GM12891 (cell line): ENCODE results near the gene EMC6.
"Not testable (repeated sequence)": the region's sequence is repeated elsewhere in the genome, so short reads cannot be mapped to it uniquely, and the experiment has no call there.

Experiments used
- DNase-seq: peaks from one replicate; pipeline ENCODE4 v3.0.0; 2011; ENCODE audit warnings: low spot score; ENCODE audit not compliant: insufficient read length
- FAIRE-seq: peaks from 2 replicates; lab custom pipeline; 2011; peaks lifted over from hg19 to GRCh38; lab: Jason Lieb, UNC
- PAX5 ChIP-seq: IDR thresholded peaks from 2 replicates; pipeline ENCODE4 v1.6.1; 2011; ENCODE audit warnings: low read length, moderate library complexity, mild to moderate bottlenecking; ENCODE audit not compliant: insufficient read depth, severe bottlenecking
- POLR2A ChIP-seq: IDR thresholded peaks from 2 replicates; pipeline ENCODE4 v1.6.1; 2011; ENCODE audit warnings: low read depth, low read length, control low read depth
- POLR2AphosphoS5 ChIP-seq: IDR thresholded peaks from 2 replicates; pipeline ENCODE4 v1.6.1; 2011; ENCODE audit warnings: low read depth, low read length, control low read depth
- POU2F2 ChIP-seq: IDR thresholded peaks from 2 replicates; pipeline ENCODE4 v1.6.1; 2011; ENCODE audit warnings: low read depth, mild to moderate bottlenecking, control low read depth, low read length, moderate library complexity
- SPI1 ChIP-seq: IDR thresholded peaks from 2 replicates; pipeline ENCODE4 v1.6.1; 2011; ENCODE audit warnings: low read depth, low read length, control low read depth
- TAF1 ChIP-seq: IDR thresholded peaks from 2 replicates; pipeline ENCODE4 v1.6.1; 2011; ENCODE audit warnings: low read depth, low read length, control low read depth

The EMC6 gene

DNA sequence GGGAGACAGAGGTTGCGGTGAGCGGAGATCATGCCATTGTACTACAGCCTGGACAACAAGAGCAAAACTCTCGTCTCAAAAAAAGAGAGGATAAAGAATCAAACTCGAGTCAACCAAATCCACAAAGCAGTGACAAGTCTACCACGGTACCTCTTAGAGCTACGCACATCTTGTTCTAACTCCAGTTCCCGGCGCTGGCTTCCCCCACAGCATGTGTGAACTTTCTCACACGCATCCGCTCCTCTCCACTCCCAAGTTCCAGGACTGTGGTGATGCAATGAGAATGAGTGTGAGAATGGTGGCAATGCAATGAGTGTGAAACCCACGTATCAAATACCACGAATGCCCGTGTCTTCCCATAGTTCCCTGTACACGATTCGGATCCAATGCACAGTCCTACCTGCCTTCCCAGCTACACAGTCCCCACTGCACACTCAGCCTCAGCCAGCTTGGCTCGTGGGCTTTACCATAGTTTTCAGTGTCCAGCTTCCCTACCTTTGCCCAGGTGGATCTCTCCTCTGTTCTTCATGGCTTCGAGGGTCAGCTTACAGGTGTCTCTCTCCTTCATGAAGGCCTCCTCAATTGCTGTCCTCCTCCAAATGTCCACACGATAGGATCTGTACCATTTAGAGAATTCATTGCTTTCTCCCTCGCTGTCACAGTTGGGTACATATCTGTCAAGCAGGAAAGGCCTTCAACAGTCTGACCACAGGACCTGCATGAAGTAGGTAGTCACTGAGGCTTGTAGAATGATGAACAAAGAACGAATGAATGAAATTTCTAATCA, 36.5 kb downstream of the EMC6 start:
- FAIRE-seq, result no peak
- TF ChIP-seq SPI1 (no peak), POLR2AphosphoS5 (no peak), POU2F2 (no peak), PAX5 (no peak), TAF1 (no peak), POLR2A (no peak)
- DNase-seq, result no peak

DNA sequence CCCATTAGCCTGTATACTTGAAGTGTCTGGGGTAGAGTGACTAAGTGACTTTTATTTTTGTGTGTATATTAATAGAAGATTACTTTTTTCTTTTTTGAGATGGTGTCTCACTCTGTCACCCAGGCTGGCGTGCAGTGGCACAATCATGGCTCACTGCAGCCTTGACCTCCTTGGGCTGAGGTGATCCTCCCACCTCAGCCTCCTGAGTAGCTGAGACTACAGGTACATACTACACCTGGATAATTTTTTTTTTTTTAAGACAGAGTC, 37.0 kb downstream of the EMC6 start:
- DNase-seq, FAIRE-seq: not testable (repeated sequence)

GRCh38 chr17:3708366-3708765, 39.8 kb downstream of the EMC6 start:
- DNase-seq (no peak), FAIRE-seq (no peak)
- TF ChIP-seq POLR2AphosphoS5 (no peak), POU2F2 (no peak), POLR2A (no peak)

DNA sequence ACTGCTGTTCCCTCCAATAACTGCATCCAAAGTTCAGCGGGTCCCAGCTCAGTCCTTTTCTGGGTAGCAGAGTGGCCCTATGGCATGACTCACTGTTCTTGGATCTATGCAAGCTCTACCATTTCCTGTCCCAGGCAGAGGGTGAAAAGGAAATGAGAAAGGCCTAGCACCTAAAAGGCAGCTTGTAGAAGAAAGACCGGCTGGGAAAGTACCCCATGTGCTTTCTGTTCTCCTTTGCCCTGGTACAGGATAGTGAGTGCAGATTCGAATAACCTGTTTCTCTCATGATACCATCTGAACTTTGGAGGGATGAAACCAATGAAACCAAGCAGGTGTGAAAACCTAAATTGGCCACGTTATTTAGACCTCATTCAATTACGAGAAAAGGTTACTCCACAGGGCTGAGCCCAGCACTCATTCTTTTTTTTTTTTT, 42.4 kb downstream of the EMC6 start:
- DNase-seq, result peak; percentile 72
- peak; percentile 94 for FAIRE-seq
- TF ChIP-seq TAF1 (no peak), SPI1 (peak; percentile 94), POU2F2 (no peak; the same call in 1 of the 2 replicates), POLR2AphosphoS5 (no peak), PAX5 (peak; percentile 94), POLR2A (no peak)

DNA sequence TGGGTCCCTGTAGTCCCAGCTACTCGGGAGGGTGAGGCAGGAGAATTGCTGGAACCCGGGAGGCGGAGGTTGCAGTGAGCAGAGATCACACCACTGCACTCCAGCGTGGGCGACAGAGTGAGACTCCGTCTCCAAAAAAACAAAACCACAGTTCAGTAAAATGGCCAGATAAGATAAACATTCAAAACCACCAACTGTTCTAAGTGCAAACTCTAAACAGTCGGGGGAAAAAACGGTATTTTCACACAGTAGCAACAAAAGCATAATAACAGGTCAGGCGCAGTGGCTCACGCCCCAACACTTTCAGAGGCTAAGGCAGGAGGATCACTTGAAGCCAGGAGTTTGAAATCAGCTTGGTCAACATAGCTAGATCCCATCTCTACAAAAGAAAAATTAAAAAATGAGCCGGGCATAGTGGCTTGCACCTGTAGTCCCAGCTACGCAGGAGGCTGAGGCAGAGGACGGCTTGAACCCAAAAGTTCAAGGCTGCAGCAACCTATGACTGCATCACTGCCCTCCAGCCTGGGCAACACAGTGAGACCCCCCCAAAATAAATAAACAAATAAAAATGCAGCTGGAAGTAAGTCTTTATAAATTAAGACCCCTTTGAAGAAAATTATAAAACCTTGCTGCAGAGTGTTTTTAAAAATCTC, 44.3 kb downstream of the EMC6 start:
- no peak for TF ChIP-seq POLR2AphosphoS5
- no peak for TF ChIP-seq PAX5
- TF ChIP-seq SPI1, result no peak
- no peak for TF ChIP-seq POLR2A
- TF ChIP-seq POU2F2, result no peak
- no peak for TF ChIP-seq TAF1
- no peak for DNase-seq
- FAIRE-seq, result peak; percentile 93

DNA sequence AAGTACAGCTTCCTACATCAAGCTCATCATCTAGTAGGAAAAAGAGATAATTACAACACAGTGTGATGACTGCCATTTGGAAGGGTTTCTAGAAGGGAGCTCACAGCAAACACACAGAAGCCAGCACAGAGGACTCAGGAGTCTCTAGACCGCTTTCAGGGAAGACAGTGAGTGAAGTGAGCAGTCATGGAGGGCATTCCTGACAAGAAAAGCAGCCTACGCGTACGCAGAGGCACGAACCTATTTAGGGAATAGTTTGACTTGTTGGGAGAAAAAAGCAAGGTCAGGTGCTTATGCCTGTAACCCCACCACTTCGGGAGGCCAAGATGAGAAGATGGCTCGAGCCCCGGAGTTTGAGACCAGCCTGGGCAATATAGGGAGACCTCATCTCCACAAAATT, 46.7 kb downstream of the EMC6 start:
- no peak for TF ChIP-seq POLR2A
- no peak for TF ChIP-seq SPI1
- no peak for FAIRE-seq

DNA sequence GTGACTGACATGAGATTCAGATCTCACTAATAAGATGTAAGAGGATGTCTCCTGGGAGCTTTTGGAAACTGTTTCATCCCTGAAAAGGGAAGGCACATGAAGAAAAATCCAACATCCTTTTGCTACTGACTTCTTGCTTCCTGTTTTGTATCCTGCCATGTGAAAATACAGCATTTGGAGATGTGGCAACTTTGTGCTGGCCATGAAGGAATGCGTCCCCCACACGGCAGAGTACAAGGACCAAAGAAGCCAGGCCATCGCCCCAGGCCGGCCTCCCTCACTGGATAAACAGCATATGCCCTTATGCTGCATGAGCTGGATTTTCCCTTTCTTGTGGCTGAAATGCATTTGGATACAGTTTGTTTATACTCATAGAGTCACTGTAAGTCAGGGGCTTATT, 49.6 kb downstream of the EMC6 start:
- DNase-seq (no peak), FAIRE-seq (no peak)
- TF ChIP-seq PAX5, result no peak
- no peak for TF ChIP-seq SPI1
- TF ChIP-seq POLR2A, result no peak
- no peak for TF ChIP-seq POLR2AphosphoS5
- no peak for TF ChIP-seq POU2F2
- no peak for TF ChIP-seq TAF1

More for the DNA sequence above, 46.7 kb downstream of the EMC6 start:
- no peak for DNase-seq

GRCh38 chr17:3719265-3719664, 50.7 kb downstream of the EMC6 start:
- DNase-seq (no peak), FAIRE-seq (no peak)
- no peak for TF ChIP-seq POU2F2
- TF ChIP-seq SPI1, result no peak
